H9 (cell line): Measurements from ENCODE around the gene KLK15. TPM values are rescaled to one million over a fixed set of nuclear protein-coding genes. Genes with fewer than 3 reads are reported as not detected.

ENCODE experiments used
- DNase-seq: peaks from one replicate; pipeline ENCODE4 v3.0.0-alpha.2; 2017
- H2AFZ ChIP-seq: one replicate; pipeline ENCODE4 v1.6.1; 2013; ENCODE audit warnings: mild to moderate bottlenecking, low read length, control low read depth, moderate library complexity
- H2AK5ac ChIP-seq: 2 replicates; pipeline ENCODE4 v1.6.1; 2013; ENCODE audit warnings: low read length, control low read depth, mixed read lengths; ENCODE audit not compliant: insufficient read length
- H2BK120ac ChIP-seq: one replicate; pipeline ENCODE4 v1.6.1; 2013; ENCODE audit warnings: low read depth, mild to moderate bottlenecking, low read length, control low read depth, inconsistent platforms; ENCODE audit not compliant: poor library complexity, severe bottlenecking
- H2BK12ac ChIP-seq: 2 replicates; pipeline ENCODE4 v1.6.1; 2013; ENCODE audit warnings: low read length, control low read depth, mixed read lengths, low read depth; ENCODE audit not compliant: insufficient read length
- H2BK15ac ChIP-seq: 2 replicates; pipeline ENCODE4 v1.6.1; 2013; ENCODE audit warnings: low read depth, low read length, control low read depth
- H2BK20ac ChIP-seq: one replicate; pipeline ENCODE4 v1.6.1; 2013; ENCODE audit warnings: low read depth, mild to moderate bottlenecking, low read length, control low read depth, inconsistent platforms; ENCODE audit not compliant: poor library complexity, severe bottlenecking
- H2BK5ac ChIP-seq: 2 replicates; pipeline ENCODE4 v1.6.1; 2013; ENCODE audit warnings: low read length, control low read depth, mixed read lengths; ENCODE audit not compliant: insufficient read length
- H3K14ac ChIP-seq: 2 replicates; pipeline ENCODE4 v1.6.1; 2013; ENCODE audit warnings: low read length, control low read depth; ENCODE audit not compliant: insufficient read depth
- H3K18ac ChIP-seq: 2 replicates; pipeline ENCODE4 v1.6.1; 2013; ENCODE audit warnings: low read depth, mild to moderate bottlenecking, mixed read lengths, low read length, control low read depth; ENCODE audit not compliant: insufficient read length
- H3K23ac ChIP-seq: 2 replicates; pipeline ENCODE4 v1.6.1; 2013; ENCODE audit warnings: low read length, control low read depth, mixed read lengths, low read depth; ENCODE audit not compliant: insufficient read length
- H3K23me2 ChIP-seq: 2 replicates; pipeline ENCODE4 v1.6.1; 2013; ENCODE audit warnings: low read depth, mild to moderate bottlenecking, mixed read lengths, low read length, control low read depth; ENCODE audit not compliant: insufficient read length, poor library complexity, severe bottlenecking
- H3K27ac ChIP-seq: 2 replicates; pipeline ENCODE4 v1.5.1; 2013; ENCODE audit warnings: low read length, control low read depth, mixed read lengths, low read depth; ENCODE audit not compliant: insufficient read length
- H3K27me3 ChIP-seq: 2 replicates; pipeline ENCODE4 v1.6.1; 2013; ENCODE audit warnings: low read length, control low read depth, inconsistent platforms; ENCODE audit not compliant: insufficient read depth
- H3K4ac ChIP-seq: 2 replicates; pipeline ENCODE4 v1.6.1; 2013; ENCODE audit warnings: low read depth, mild to moderate bottlenecking, control low read depth, inconsistent platforms, low read length, moderate library complexity
- H3K4me1 ChIP-seq: 2 replicates; pipeline ENCODE4 v1.6.1; 2013; ENCODE audit warnings: low read length, control low read depth, inconsistent platforms; ENCODE audit not compliant: insufficient read depth
- H3K4me2 ChIP-seq: 2 replicates; pipeline ENCODE4 v1.6.1; 2013; ENCODE audit warnings: low read length, control low read depth, mixed read lengths; ENCODE audit not compliant: insufficient read length, insufficient read depth
- H3K56ac ChIP-seq: 2 replicates; pipeline ENCODE4 v1.6.1; 2013; ENCODE audit warnings: low read depth, mild to moderate bottlenecking, mixed read lengths, low read length, control low read depth; ENCODE audit not compliant: insufficient read length
- H3K79me1 ChIP-seq: 2 replicates; pipeline ENCODE4 v1.6.1; 2013; ENCODE audit warnings: low read depth, mild to moderate bottlenecking, moderate library complexity, low read length, control low read depth, inconsistent platforms; ENCODE audit not compliant: insufficient read depth, poor library complexity, severe bottlenecking
- H3K79me2 ChIP-seq: 2 replicates; pipeline ENCODE4 v1.6.1; 2013; ENCODE audit warnings: low read length, control low read depth, inconsistent platforms; ENCODE audit not compliant: insufficient read depth
- H3K9ac ChIP-seq: 2 replicates; pipeline ENCODE4 v1.6.1; 2013; ENCODE audit warnings: low read length, control low read depth, mixed read lengths; ENCODE audit not compliant: insufficient read length; ENCODE audit errors: extremely low read depth
- H3K9me3 ChIP-seq: one replicate; pipeline ENCODE4 v1.6.1; 2013; ENCODE audit warnings: low read depth, low read length, inconsistent platforms; ENCODE audit not compliant: control insufficient read depth
- H3T11ph ChIP-seq: one replicate; pipeline ENCODE4 v1.6.1; 2013; ENCODE audit warnings: mild to moderate bottlenecking, low read length, control low read depth, inconsistent platforms
- H4K20me1 ChIP-seq: one replicate; pipeline ENCODE4 v1.6.1; 2013; ENCODE audit not compliant: control insufficient read depth, insufficient read length, insufficient read depth
- H4K5ac ChIP-seq: 2 replicates; pipeline ENCODE4 v1.6.1; 2013; ENCODE audit warnings: low read depth, mild to moderate bottlenecking, mixed read lengths, low read length, control low read depth; ENCODE audit not compliant: insufficient read length
- H4K8ac ChIP-seq: replicated peaks from 2 replicates; pipeline ENCODE4 v1.6.1; 2013; ENCODE audit warnings: low read length, control low read depth, mixed read lengths, low read depth; ENCODE audit not compliant: insufficient read length
- H4K91ac ChIP-seq: 2 replicates; pipeline ENCODE4 v1.6.1; 2013; ENCODE audit warnings: low read depth, mild to moderate bottlenecking, moderate library complexity, mixed read lengths, low read length, control low read depth; ENCODE audit not compliant: insufficient read length
- H3K27ac Mint-ChIP-seq, 3 experiments: 2 replicates in 2 of 3; 3 replicates in 1 of 3; pipeline ENCODE4 v1.8.0; 2020 to 2021; ENCODE audit warnings: mixed read lengths in 3 of 3, mild to moderate bottlenecking in 1 of 3, moderate library complexity in 1 of 3
- H3K27me3 Mint-ChIP-seq: 2 replicates; pipeline ENCODE4 v1.8.0; 2021; ENCODE audit warnings: low read depth, mild to moderate bottlenecking, moderate library complexity, mixed read lengths
- H3K36me3 Mint-ChIP-seq, 3 experiments: 2 replicates in 2 of 3; 3 replicates in 1 of 3; pipeline ENCODE4 v1.8.0; 2020 to 2021; ENCODE audit warnings: low read depth in 3 of 3, mixed read lengths in 3 of 3; ENCODE audit not compliant: insufficient read depth in 1 of 3
- H3K4me1 Mint-ChIP-seq, 2 experiments: 2 replicates each; pipeline ENCODE4 v1.8.0; 2020; ENCODE audit warnings: mixed read lengths in 2 of 2
- H3K4me3 Mint-ChIP-seq, 2 experiments: 2 replicates in 1 of 2; 3 replicates in 1 of 2; pipeline ENCODE4 v1.8.0; 2020 to 2021; ENCODE audit warnings: mild to moderate bottlenecking in 2 of 2, mixed read lengths in 2 of 2, moderate library complexity in 1 of 2
- H3K9me3 Mint-ChIP-seq, 2 experiments: 2 replicates in 1 of 2; 3 replicates in 1 of 2; pipeline ENCODE4 v1.8.0; 2020; ENCODE audit warnings: mild to moderate bottlenecking in 2 of 2, mixed read lengths in 2 of 2, moderate library complexity in 1 of 2
- CTCF ChIP-seq: fragments of 200-600 bp; sonication (generic); conservative IDR thresholded peaks from 3 replicates; pipeline ENCODE4 v1.8.0; 2021; ENCODE audit warnings: antibody characterized with exemption, mild to moderate bottlenecking
- WGBS: extraction: QIAGEN DNeasy Blood & Tissue Kit; methylation state at CpG from one replicate; pipeline ENCODE4 v1.1.7; 2013; ENCODE audit warnings: missing lambda C conversion rate, low lambda C conversion rate, mixed read lengths; ENCODE audit not compliant: insufficient read length; ENCODE audit errors: extremely low coverage; 5-methylcytosine and 5-hydroxymethylcytosine counted together
- total RNA-seq: library from RNA; stranded (reverse); gene quantifications from 2 replicates; pipeline ENCODE4 v1.2.1, GENCODE V29; 2021

KLK15 gene
- total RNA-seq, 1 experiment from 2014 or later: not detected

GRCh38 chr19:50814883-50815282 is 18.5 kb downstream of the KLK15 start:
- no peak overlapping the region for H3K9ac ChIP-seq
- no peak overlapping the region for H3K27ac ChIP-seq
- Mint-ChIP-seq H3K4me1 (peaks cover 16 to 23% of the 10 kb centered on the region in 2 experiments), H3K27ac (no peak overlapping the region), H3K36me3 (peaks cover 0 to 2% (median 0%) of the 10 kb centered on the region in 3 experiments; a peak in 4 of 7 replicates), H3K9me3 (peaks cover 6 to 10% of the 10 kb centered on the region in 2 experiments; a peak in 4 of 5 replicates), H3K4me3 (no peak overlapping the region), H3K27me3 (peaks cover 77% of the 10 kb centered on the region)
- peaks cover 8% of the 10 kb centered on the region; the same call in 1 of the 2 replicates for H3K27me3 ChIP-seq
- H3K14ac ChIP-seq: no peak overlapping the region
- H3K9me3 ChIP-seq: no peaks in the 10 kb centered on the region
- H3K18ac ChIP-seq: no peak overlapping the region
- H4K5ac ChIP-seq: no peak overlapping the region
- H3K23me2 ChIP-seq: no peaks in the 10 kb centered on the region
- DNase-seq: no peak
- H3K23ac ChIP-seq: no peak overlapping the region
- no peak overlapping the region for H4K91ac ChIP-seq
- no peaks in the 10 kb centered on the region for H3K79me1 ChIP-seq
- no peak overlapping the region for H3K56ac ChIP-seq
- no peak overlapping the region for H2BK20ac ChIP-seq
- H2BK5ac ChIP-seq: no peak overlapping the region
- H4K20me1 ChIP-seq: no peaks in the 10 kb centered on the region
- no peak overlapping the region for H4K8ac ChIP-seq
- no peak for TF ChIP-seq CTCF
- no peak overlapping the region for H3K4me2 ChIP-seq
- H3K4me1 ChIP-seq: peaks cover 2% of the 10 kb centered on the region; the same call in 1 of the 2 replicates
- no peak overlapping the region for H2AFZ ChIP-seq
- no CpG with 5 or more reads among the region's 5 CpGs for WGBS
- H2BK15ac ChIP-seq: no peak overlapping the region
- no peak overlapping the region for H2AK5ac ChIP-seq
- no peaks in the 10 kb centered on the region for H3K79me2 ChIP-seq
- H3K4ac ChIP-seq: no peak overlapping the region
- H2BK120ac ChIP-seq: no peak overlapping the region
- H3T11ph ChIP-seq: no peak overlapping the region
- no peak overlapping the region for H2BK12ac ChIP-seq
